WI38 (cell line): ENCODE measurements around the gene NR1I2.

Experiments used
- H3K4me3 ChIP-seq: 2 replicates; pipeline ENCODE4 v1.5.1; 2011; ENCODE audit warnings: low read depth, mild to moderate bottlenecking, control low read depth, low read length
- CTCF ChIP-seq: IDR thresholded peaks from 2 replicates; pipeline ENCODE4 v1.5.1; 2012; ENCODE audit warnings: low read depth, mild to moderate bottlenecking, control low read depth, low read length

NR1I2 gene

GRCh38 chr3:119765239-119765638 is 16.7 kb upstream of the NR1I2 start:
- no peak for TF ChIP-seq CTCF
- no peak overlapping the region for H3K4me3 ChIP-seq

- TF ChIP-seq CTCF = no peak
- H3K4me3 ChIP-seq = no peak overlapping the region
These were observed 13.8 kb upstream of the NR1I2 start for GRCh38 chr3:119767936-119768601.

GRCh38 chr3:119768668-119769393 is 13.1 kb upstream of the NR1I2 start:
- no peak for TF ChIP-seq CTCF
- no peak overlapping the region for H3K4me3 ChIP-seq

- no peak for TF ChIP-seq CTCF
- H3K4me3 ChIP-seq = no peak overlapping the region
These were observed 12.3 kb upstream of the NR1I2 start for GRCh38 chr3:119769394-119770149.

GRCh38 chr3:119774444-119774843 is 7.5 kb upstream of the NR1I2 start:
- no peak overlapping the region for H3K4me3 ChIP-seq
- no peak for TF ChIP-seq CTCF

GRCh38 chr3:119776304-119776703 is 5.6 kb upstream of the NR1I2 start:
- no peak overlapping the region for H3K4me3 ChIP-seq
- TF ChIP-seq CTCF = no peak

- TF ChIP-seq CTCF = no peak
- no peak overlapping the region for H3K4me3 ChIP-seq
These were observed 3.7 kb upstream of the NR1I2 start for GRCh38 chr3:119778176-119778575.
